B cell (primary cell): Measurements from ENCODE around the gene TNKS1BP1. TPM values are rescaled to one million over a fixed set of nuclear protein-coding genes. Genes with fewer than 3 reads are reported as not detected.

Experiments
- ATAC-seq: fragments of 200-7000 bp; cut with Tn5 transposase; one replicate; pipeline ENCODE4 v1.10.0; 2021; ENCODE audit warnings: low read depth, mild to moderate bottlenecking, moderate number of reproducible peaks, moderate library complexity
- CTCF ChIA-PET: fragments of 350-600 bp; sonication (Branson Sonifier 250); formaldehyde crosslinking; loops from one replicate; lab custom pipeline; 2021; ENCODE audit warnings: antibody characterized with exemption, inconsistent platforms; lab: Charles Lee
- POLR2A ChIA-PET: fragments of 350-600 bp; sonication (Branson Sonifier 250); formaldehyde crosslinking; loops from one replicate; lab custom pipeline; 2021; ENCODE audit warnings: antibody characterized with exemption; lab: Charles Lee
- DNase-seq: peaks from one replicate; pipeline ENCODE4 v3.0.0; 2013
- H2AFZ ChIP-seq: 2 replicates; pipeline ENCODE4 v1.6.1; 2012; ENCODE audit warnings: mild to moderate bottlenecking, low read depth, low read length; ENCODE audit not compliant: insufficient read depth, poor library complexity, severe bottlenecking
- H3K27ac ChIP-seq, 2 donors: 1 replicate in 1 of 2; 2 replicates in 1 of 2; pipeline ENCODE4 v1.5.1; 2012 to 2013; ENCODE audit warnings: low read length in 2 of 2, mild to moderate bottlenecking in 2 of 2, moderate library complexity in 1 of 2
- H3K27me3 ChIP-seq, 4 experiments: fragments of 200-600 bp in 1 of 4; sonication (generic) in 1 of 4; replicated peaks in 1 of 4; 1 replicate in 2 of 4; 2 replicates in 2 of 4; pipeline versions ENCODE4 v1.6.1 to v1.7.0; 2013 to 2016; ENCODE audit warnings: low read length in 3 of 4, mild to moderate bottlenecking in 2 of 4, mixed read lengths in 1 of 4, moderate library complexity in 1 of 4; ENCODE audit not compliant: insufficient read depth in 4 of 4, control insufficient read depth in 3 of 4; ENCODE audit errors: control extremely low read depth in 1 of 4
- H3K36me3 ChIP-seq, 2 experiments: replicated peaks in 1 of 2; 1 replicate in 1 of 2; 2 replicates in 1 of 2; pipeline versions ENCODE4 v1.6.1 to v1.7.1; 2013; ENCODE audit warnings: low read length in 1 of 2; ENCODE audit not compliant: insufficient read depth in 2 of 2, control insufficient read depth in 1 of 2; ENCODE audit errors: control extremely low read depth in 1 of 2, extremely low read depth in 1 of 2
- H3K4me1 ChIP-seq, 2 donors: fragments of 200-600 bp in 1 of 2; sonication (generic) in 1 of 2; 1 replicate in 1 of 2; 2 replicates in 1 of 2; pipeline versions ENCODE4 v1.5.1 to v1.6.1; 2013 to 2017; ENCODE audit warnings: low read length in 2 of 2; ENCODE audit not compliant: control insufficient read depth in 2 of 2, insufficient read depth in 2 of 2
- H3K4me2 ChIP-seq: replicated peaks from 2 replicates; pipeline ENCODE3; 2012; ENCODE audit warnings: mild to moderate bottlenecking, low read depth, low read length; ENCODE audit not compliant: poor library complexity, severe bottlenecking
- H3K4me3 ChIP-seq, 5 experiments: fragments of 200-600 bp in 1 of 5; sonication (generic) in 1 of 5; 1 replicate in 3 of 5; 2 replicates in 2 of 5; pipeline versions ENCODE4 v1.5.1 to v1.7.0; 2011 to 2016; ENCODE audit warnings: low read length in 4 of 5, mild to moderate bottlenecking in 4 of 5, low read depth in 2 of 5, control low read depth in 1 of 5, moderate library complexity in 1 of 5; ENCODE audit not compliant: insufficient read depth in 1 of 5; ENCODE audit errors: control extremely low read depth in 1 of 5, extremely low read depth in 1 of 5
- H3K79me2 ChIP-seq: fragments of 200-600 bp; sonication (generic); one replicate; pipeline ENCODE4 v1.6.0; 2016; ENCODE audit warnings: low read length; ENCODE audit not compliant: control insufficient read depth, insufficient read depth
- H3K9ac ChIP-seq: fragments of 200-600 bp; sonication (generic); 2 replicates; pipeline ENCODE4 v1.6.1; 2017; ENCODE audit warnings: mild to moderate bottlenecking, low read length, moderate library complexity
- H3K9me3 ChIP-seq, 3 donors: one replicate each; pipeline versions ENCODE4 v1.6.1 to v1.7.1; 2013; ENCODE audit warnings: low read length in 2 of 3; ENCODE audit not compliant: control insufficient read depth in 2 of 3, insufficient read depth in 1 of 3; ENCODE audit errors: control extremely low read depth in 1 of 3
- H4K20me1 ChIP-seq: 2 replicates; pipeline ENCODE4 v1.6.0; 2012; ENCODE audit warnings: mild to moderate bottlenecking, low read length; ENCODE audit not compliant: insufficient read depth, control insufficient read depth, poor library complexity, severe bottlenecking
- H3K27ac Mint-ChIP-seq: one replicate; pipeline ENCODE4 v1.8.0; 2021; ENCODE audit warnings: mixed read lengths
- H3K27me3 Mint-ChIP-seq: one replicate; pipeline ENCODE4 v1.8.0; 2021; ENCODE audit warnings: mixed read lengths
- H3K4me1 Mint-ChIP-seq: one replicate; pipeline ENCODE4 v1.8.0; 2021; ENCODE audit warnings: mixed read lengths
- H3K4me3 Mint-ChIP-seq: one replicate; pipeline ENCODE4 v1.8.0; 2021; ENCODE audit warnings: mixed read lengths
- H3K9me3 Mint-ChIP-seq: one replicate; pipeline ENCODE4 v1.8.0; 2022; ENCODE audit warnings: mixed read lengths; ENCODE audit not compliant: insufficient read depth
- EZH2 ChIP-seq: IDR thresholded peaks from 2 replicates; pipeline ENCODE4 v1.6.1; 2012; ENCODE audit warnings: borderline replicate concordance, low read depth, mild to moderate bottlenecking, moderate library complexity, low read length; ENCODE audit not compliant: insufficient read depth, poor library complexity, severe bottlenecking
- WGBS: methylation state at CpG from one replicate; pipeline ENCODE4 v1.1.5; 2013; ENCODE audit warnings: missing lambda C conversion rate; ENCODE audit not compliant: insufficient coverage; 5-methylcytosine and 5-hydroxymethylcytosine counted together
- intact Hi-C: fragments of 100-400 bp; cut with micrococcal nuclease; formaldehyde crosslinking; loops from one replicate; pipeline ENCODE4 v1.10.0; 2022
- polyA plus RNA-seq: library from polyadenylated mRNA; depleted of rRNA; stranded (reverse); fragments of >200 nt; gene quantifications from 2 replicates; pipeline ENCODE4 v1.2.3, GENCODE V29; 2012
- total RNA-seq, 2 donors: library from RNA; stranded (reverse); fragments of 120-200 nt in 1 of 2; gene quantifications; 1 replicate in 1 of 2; 2 replicates in 1 of 2; pipeline versions ENCODE4 v1.2.3 to v1.2.4, GENCODE V29; 2013 to 2022
- TF ChIP-seq, protein P1 (sequence below): fragments of 200-600 bp; IDR thresholded peaks from one replicate; pipeline ENCODE4 v1.8.0; 2022; ENCODE audit warnings: antibody characterized with exemption, mild to moderate bottlenecking

TNKS1BP1 gene
- total and polyA plus RNA-seq, 2 donors (not counting 1 experiment from before 2014, with no cell fraction given), result 2.2 to 12.2 TPM

DNA sequence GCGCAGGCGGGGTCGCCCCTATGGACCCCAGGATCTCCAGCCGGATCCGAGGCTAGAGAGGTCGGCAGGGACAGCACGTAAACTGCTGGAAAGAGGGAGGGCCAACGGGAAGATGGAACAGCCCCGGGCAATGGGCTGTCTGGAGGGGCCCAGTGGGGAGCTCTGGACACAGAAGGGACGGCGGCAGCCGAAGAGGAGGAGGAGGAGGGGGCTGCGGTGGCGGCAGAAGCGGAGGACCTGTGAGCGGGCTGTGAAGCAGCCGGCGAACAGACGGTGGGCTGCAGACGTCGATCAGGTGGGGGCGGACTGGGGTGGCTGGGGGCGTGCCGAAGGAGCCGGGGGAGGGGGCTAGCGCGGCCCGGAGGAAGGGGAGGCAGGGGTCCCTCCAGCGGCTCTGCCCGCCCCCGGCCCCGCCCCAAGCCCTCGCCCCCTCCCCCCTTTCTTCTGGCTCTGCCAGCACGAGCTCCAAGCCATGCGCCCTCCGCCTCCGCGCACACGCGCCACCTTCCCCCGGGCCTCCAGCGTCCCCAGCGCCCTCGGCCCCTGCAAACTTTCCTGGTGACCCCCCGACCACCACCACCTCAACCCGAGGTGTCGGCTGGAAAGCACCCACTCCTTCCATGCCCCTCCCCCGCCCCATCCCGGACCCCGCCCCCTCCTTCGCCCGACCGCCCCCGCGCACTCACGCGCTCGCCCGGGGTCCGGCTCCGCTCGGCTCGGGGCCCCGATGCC is 432 bp downstream of the TNKS1BP1 start:
- H3K4me3 ChIP-seq, result peak overlapping the region in 4 of 5 experiments; percentile 72 to 83 (median 75)
- 9% methylated on average over 35 of the region's 64 CpGs for WGBS
- H3K27ac ChIP-seq, result peak overlapping the region in 1 of 2 donors; percentile 20

More for the DNA sequence above, 432 bp downstream of the TNKS1BP1 start:
- H3K27ac Mint-ChIP-seq, result peak overlapping the region; percentile 72
- Histone ChIP-seq H3K27me3 (no peaks in the 10 kb centered on the region), H3K79me2 (no peaks in the 10 kb centered on the region), H4K20me1 (no peaks in the 10 kb centered on the region), H3K4me1 (peaks cover 13 to 20% of the 10 kb centered on the region in 2 donors), H2AFZ (peak overlapping the region; percentile 94), H3K36me3 (peaks cover 0 to 25% of the 10 kb centered on the region in 2 experiments), H3K9ac (peak overlapping the region; percentile 80), H3K9me3 (no peaks in the 10 kb centered on the region), H3K4me2 (peak overlapping the region; percentile 83)
- peak overlapping the region; percentile 87 for H3K4me3 Mint-ChIP-seq
- intact Hi-C loops, result no loop called here
- no peaks in the 10 kb centered on the region for H3K9me3 Mint-ChIP-seq
- CTCF ChIA-PET, result interaction anchor here (1.1 to 4.8 kb wide), 4 partner anchors 11 to 203 kb away, joined by 3 to 24 read pairs (median 7); partner anchors contain the start of gene SSRP1
- H3K27me3 Mint-ChIP-seq, result no peaks in the 10 kb centered on the region
- DNase-seq (peak; percentile 37), ATAC-seq (no peak)
- TF ChIP-seq EZH2, result no peak
- TF ChIP-seq, protein P1, sequence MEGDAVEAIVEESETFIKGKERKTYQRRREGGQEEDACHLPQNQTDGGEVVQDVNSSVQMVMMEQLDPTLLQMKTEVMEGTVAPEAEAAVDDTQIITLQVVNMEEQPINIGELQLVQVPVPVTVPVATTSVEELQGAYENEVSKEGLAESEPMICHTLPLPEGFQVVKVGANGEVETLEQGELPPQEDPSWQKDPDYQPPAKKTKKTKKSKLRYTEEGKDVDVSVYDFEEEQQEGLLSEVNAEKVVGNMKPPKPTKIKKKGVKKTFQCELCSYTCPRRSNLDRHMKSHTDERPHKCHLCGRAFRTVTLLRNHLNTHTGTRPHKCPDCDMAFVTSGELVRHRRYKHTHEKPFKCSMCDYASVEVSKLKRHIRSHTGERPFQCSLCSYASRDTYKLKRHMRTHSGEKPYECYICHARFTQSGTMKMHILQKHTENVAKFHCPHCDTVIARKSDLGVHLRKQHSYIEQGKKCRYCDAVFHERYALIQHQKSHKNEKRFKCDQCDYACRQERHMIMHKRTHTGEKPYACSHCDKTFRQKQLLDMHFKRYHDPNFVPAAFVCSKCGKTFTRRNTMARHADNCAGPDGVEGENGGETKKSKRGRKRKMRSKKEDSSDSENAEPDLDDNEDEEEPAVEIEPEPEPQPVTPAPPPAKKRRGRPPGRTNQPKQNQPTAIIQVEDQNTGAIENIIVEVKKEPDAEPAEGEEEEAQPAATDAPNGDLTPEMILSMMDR, result no peak
- POLR2A ChIA-PET, result interaction anchor here (0.7 to 3.5 kb wide), 3 partner anchors 10 to 343 kb away, joined by 3 to 41 read pairs (median 3); partner anchors contain the start of gene SSRP1
- peaks cover 25% of the 10 kb centered on the region for H3K4me1 Mint-ChIP-seq
